GM06990 (cell line): ENCODE measurements around the gene KCNQ5.

Experiments
- DNase-seq: peaks from one replicate; pipeline ENCODE4 v3.0.0-alpha.2; 2011; ENCODE audit not compliant: insufficient read length; ENCODE audit errors: extremely low read depth
- H3K27me3 ChIP-seq: replicated peaks from 2 replicates; pipeline ENCODE4 v1.6.0; 2011; ENCODE audit warnings: low read length; ENCODE audit not compliant: control insufficient read depth, insufficient read depth
- H3K36me3 ChIP-seq: 2 replicates; pipeline ENCODE4 v1.5.1; 2011; ENCODE audit warnings: low read length; ENCODE audit not compliant: control insufficient read depth, insufficient read depth
- H3K4me3 ChIP-seq: replicated peaks from 2 replicates; pipeline ENCODE4 v1.5.1; 2011; ENCODE audit warnings: low read depth, mild to moderate bottlenecking, control low read depth, low read length
- CTCF ChIP-seq: IDR thresholded peaks from 2 replicates; pipeline ENCODE4 v1.5.1; 2011; ENCODE audit warnings: low read length, control low read depth, mild to moderate bottlenecking, inconsistent platforms; ENCODE audit not compliant: insufficient read depth, poor library complexity, severe bottlenecking

KCNQ5 gene

GRCh38 chr6:72631480-72631879 is 9.6 kb downstream of the KCNQ5 start:
- no peak for TF ChIP-seq CTCF
- no peaks in the 10 kb centered on the region for H3K27me3 ChIP-seq
- no peak for DNase-seq
- no peaks in the 10 kb centered on the region for H3K36me3 ChIP-seq
- H3K4me3 ChIP-seq: no peak overlapping the region

DNA sequence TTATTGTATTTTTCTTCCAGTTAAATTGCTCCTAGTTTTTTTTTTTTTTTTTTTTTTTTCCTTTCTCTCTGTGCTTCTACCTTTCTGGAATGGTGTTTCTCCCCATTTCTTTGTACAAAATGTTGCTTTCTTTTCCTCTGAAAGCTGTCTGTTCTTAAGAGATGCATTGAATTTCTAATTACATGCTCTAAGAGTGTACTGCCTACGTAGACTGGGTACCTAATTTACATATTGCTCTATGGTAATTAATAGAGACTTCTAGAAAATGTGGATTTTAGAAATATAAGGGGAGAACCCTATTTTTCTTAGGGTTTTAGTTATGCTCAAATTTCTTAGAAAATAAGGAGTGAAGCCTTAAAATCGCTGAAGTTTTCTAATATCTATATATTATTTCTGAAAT is 13.8 kb downstream of the KCNQ5 start:
- no peak overlapping the region for H3K4me3 ChIP-seq
- no peak for DNase-seq
- H3K36me3 ChIP-seq: no peaks in the 10 kb centered on the region
- no peak for TF ChIP-seq CTCF
- no peaks in the 10 kb centered on the region for H3K27me3 ChIP-seq

DNA sequence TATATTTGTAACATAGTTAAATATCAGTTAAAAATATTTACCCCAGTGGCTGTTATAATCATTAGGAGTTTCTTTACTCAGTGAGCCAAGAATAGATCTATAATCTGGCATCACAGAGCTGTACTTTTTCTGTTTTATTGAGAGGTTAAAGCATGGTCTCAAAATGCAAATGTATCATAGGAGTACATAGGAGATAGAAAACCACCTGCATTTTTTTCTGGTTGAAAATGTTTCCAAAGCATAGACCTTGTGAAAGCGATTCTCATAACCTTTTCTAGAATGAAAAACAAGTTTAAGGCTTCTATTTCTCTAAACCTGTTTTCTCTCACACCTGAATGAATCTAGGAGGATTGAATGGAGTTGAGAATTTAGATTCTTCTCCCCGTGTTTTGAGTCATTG is 14.4 kb downstream of the KCNQ5 start:
- no peaks in the 10 kb centered on the region for H3K36me3 ChIP-seq
- H3K27me3 ChIP-seq: no peaks in the 10 kb centered on the region
- no peak for DNase-seq
- H3K4me3 ChIP-seq: no peak overlapping the region
- no peak for TF ChIP-seq CTCF

GRCh38 chr6:72636786-72637185 is 14.9 kb downstream of the KCNQ5 start:
- Histone ChIP-seq H3K36me3 (no peaks in the 10 kb centered on the region), H3K27me3 (no peaks in the 10 kb centered on the region), H3K4me3 (no peak overlapping the region)
- no peak for DNase-seq
- TF ChIP-seq CTCF: no peak

DNA sequence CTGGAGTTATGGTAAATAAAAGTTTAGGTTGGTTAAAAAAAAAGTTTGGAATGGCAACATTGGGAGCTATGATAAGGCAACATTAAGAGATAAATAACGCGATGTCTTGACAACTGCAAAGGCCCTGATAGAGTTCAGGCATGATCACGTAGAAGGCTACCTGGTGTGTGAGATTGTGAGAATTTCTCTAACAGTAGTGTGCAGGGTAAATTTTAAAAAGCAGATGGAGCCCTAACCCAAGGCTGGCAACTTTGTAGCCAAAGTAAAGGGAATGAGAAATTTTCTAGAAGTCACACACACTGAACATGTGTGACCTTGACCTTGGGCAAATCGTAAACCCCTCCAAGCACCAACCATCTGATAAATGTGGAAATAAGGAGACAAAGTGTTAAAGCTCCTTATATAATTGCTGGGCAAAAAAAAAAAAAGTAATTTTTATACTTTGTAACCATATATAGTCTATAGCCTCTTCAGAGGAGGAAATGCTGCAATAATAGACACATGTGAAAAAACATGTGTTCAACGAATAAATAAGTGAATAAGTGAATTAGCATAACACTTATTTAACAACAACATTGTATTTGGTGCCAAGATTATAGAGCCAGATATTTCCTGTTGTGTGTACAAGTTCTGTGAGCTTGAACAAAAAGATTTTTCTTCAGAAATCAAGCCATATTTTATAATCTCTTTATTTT is 18.2 kb downstream of the KCNQ5 start:
- H3K27me3 ChIP-seq: no peaks in the 10 kb centered on the region
- TF ChIP-seq CTCF: peak; percentile 9
- DNase-seq: no peak

DNA sequence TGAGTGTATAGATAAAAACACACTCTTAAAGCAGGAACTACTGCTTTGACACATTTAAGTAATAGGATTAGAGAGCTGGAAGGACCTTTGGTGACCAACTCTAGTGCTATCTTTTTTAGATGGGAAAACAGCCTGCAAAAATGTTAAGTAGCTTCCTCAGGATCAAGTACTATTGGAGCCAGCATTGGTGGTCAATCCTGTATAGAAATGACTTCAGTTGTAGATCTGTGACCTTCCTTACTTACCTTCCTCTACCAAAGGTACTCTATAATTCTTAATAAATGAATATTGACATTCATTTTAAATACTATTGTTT is 18.7 kb downstream of the KCNQ5 start:
- DNase-seq: no peak
- H3K27me3 ChIP-seq: no peaks in the 10 kb centered on the region
- H3K4me3 ChIP-seq: no peak overlapping the region
- no peaks in the 10 kb centered on the region for H3K36me3 ChIP-seq
- no peak for TF ChIP-seq CTCF

More for the DNA sequence above, 18.2 kb downstream of the KCNQ5 start:
- Histone ChIP-seq H3K36me3 (no peaks in the 10 kb centered on the region), H3K4me3 (no peak overlapping the region)
